OCI-LY7 (cell line): ENCODE data around the gene RNF17. TPM values are rescaled to one million over a fixed set of nuclear protein-coding genes. Genes with fewer than 3 reads are reported as not detected.

Experiments used
- BruUV-seq: library from RNA; stranded (reverse); fragments of 400-500 nt; replicated peaks from 2 replicates; lab custom pipeline; 2021; lab: Mats Ljungman, UMichigan
- CTCF ChIA-PET: fragments of 300-600 bp; sonication (Branson Sonifier 250); formaldehyde crosslinking; loops from one replicate; lab custom pipeline; 2022; ENCODE audit warnings: antibody characterized with exemption; ENCODE audit not compliant: unreplicated experiment; lab: Charles Lee
- POLR2A ChIA-PET: fragments of 300-600 bp; sonication (Branson Sonifier 250); formaldehyde crosslinking; loops from one replicate; lab custom pipeline; 2022; ENCODE audit warnings: antibody characterized with exemption; lab: Charles Lee
- DNase-seq: peaks from one replicate; pipeline ENCODE4 v3.0.0-alpha.2; 2015; ENCODE audit warnings: low spot score
- H2AFZ ChIP-seq: fragments of 200-600 bp; sonication (generic), shearing (Covaris generic); 2 replicates; pipeline ENCODE4 v1.6.1; 2014; ENCODE audit warnings: mild to moderate bottlenecking, antibody characterized with exemption, low read length, moderate library complexity
- H3K27ac ChIP-seq: fragments of 200-600 bp; sonication (generic); 2 replicates; pipeline ENCODE4 v1.5.1; 2014; ENCODE audit warnings: mixed run types, low read depth, mild to moderate bottlenecking, moderate library complexity, low read length, inconsistent platforms; ENCODE audit not compliant: poor library complexity, severe bottlenecking
- H3K36me3 ChIP-seq: fragments of 200-600 bp; sonication (generic); 2 replicates; pipeline ENCODE4 v1.6.1; 2014; ENCODE audit warnings: mild to moderate bottlenecking, antibody characterized with exemption, low read length, moderate library complexity, mixed read lengths; ENCODE audit not compliant: insufficient read depth
- H3K4me1 ChIP-seq: fragments of 200-600 bp; sonication (generic); 2 replicates; pipeline ENCODE4 v1.5.1; 2014; ENCODE audit warnings: mild to moderate bottlenecking, low read length; ENCODE audit not compliant: insufficient read depth, poor library complexity, severe bottlenecking
- H3K4me2 ChIP-seq: fragments of 200-600 bp; sonication (generic); 2 replicates; pipeline ENCODE4 v1.6.1; 2014; ENCODE audit warnings: mild to moderate bottlenecking, low read length
- H3K4me3 ChIP-seq: fragments of 200-600 bp; sonication (generic); 2 replicates; pipeline ENCODE4 v1.5.1; 2014; ENCODE audit warnings: mild to moderate bottlenecking, low read depth, low read length; ENCODE audit not compliant: poor library complexity, severe bottlenecking
- H3K79me2 ChIP-seq: fragments of 200-600 bp; sonication (generic); 2 replicates; pipeline ENCODE4 v1.6.1; 2016; ENCODE audit warnings: low read depth, mild to moderate bottlenecking, low read length, moderate library complexity, mixed read lengths; ENCODE audit not compliant: insufficient read depth
- H3K9me2 ChIP-seq: fragments of 200-600 bp; sonication (generic); 2 replicates; pipeline ENCODE4 v1.6.1; 2016; ENCODE audit warnings: mild to moderate bottlenecking, low read length, mixed read lengths; ENCODE audit not compliant: insufficient read depth
- H3K9me3 ChIP-seq: fragments of 200-600 bp; sonication (generic); 2 replicates; pipeline ENCODE4 v1.6.1; 2014; ENCODE audit warnings: mild to moderate bottlenecking, mixed run types, low read length, mixed read lengths
- H4K20me1 ChIP-seq: fragments of 200-600 bp; sonication (generic); 2 replicates; pipeline ENCODE4 v1.6.1; 2014; ENCODE audit warnings: mild to moderate bottlenecking, antibody characterized with exemption, low read length, moderate library complexity, mixed read lengths; ENCODE audit not compliant: insufficient read depth
- CTCF ChIP-seq: fragments of 200-600 bp; sonication (generic); conservative IDR thresholded peaks from 2 replicates; pipeline ENCODE4 v1.5.1; 2014; ENCODE audit warnings: mild to moderate bottlenecking, antibody characterized with exemption, low read length, moderate library complexity, mixed read lengths
- EZH2phosphoT487 ChIP-seq: fragments of 200-600 bp; sonication (generic); IDR thresholded peaks from 2 replicates; pipeline ENCODE4 v1.6.1; 2018; ENCODE audit warnings: low read depth, borderline replicate concordance, mild to moderate bottlenecking, mixed run types, antibody characterized with exemption, low read length, moderate library complexity, mixed read lengths
- intact Hi-C: fragments of 100-400 bp; cut with micrococcal nuclease; formaldehyde crosslinking; loops from one replicate; pipeline ENCODE4 v1.10.0; 2022; ENCODE audit not compliant: unreplicated experiment
- total RNA-seq, 2 experiments: library from RNA; depleted of rRNA in 1 of 2; stranded (reverse); fragments of >200 nt in 1 of 2; shearing (Covaris generic) in 1 of 2; gene quantifications; 2 replicates each; pipeline ENCODE4 v1.2.3, GENCODE V29; 2014 to 2022

RNF17 gene
- total RNA-seq, 2 experiments from 2014 or later: not detected

GRCh38 chr13:24929196-24929595, 165.2 kb downstream of the RNF17 start:
- H2AFZ ChIP-seq: no peak overlapping the region
- no peaks in the 10 kb centered on the region for H3K36me3 ChIP-seq
- no peaks in the 10 kb centered on the region for H3K79me2 ChIP-seq
- TF ChIP-seq CTCF (no peak), EZH2phosphoT487 (no peak)
- no peaks in the 10 kb centered on the region for H4K20me1 ChIP-seq
- no peak overlapping the region for H3K27ac ChIP-seq
- no TSS peak for BruUV-seq
- DNase-seq: no peak
- no peaks in the 10 kb centered on the region for H3K9me2 ChIP-seq
- H3K4me3 ChIP-seq: no peak overlapping the region
- no peak overlapping the region for H3K4me2 ChIP-seq
- no peaks in the 10 kb centered on the region for H3K9me3 ChIP-seq
- H3K4me1 ChIP-seq: peaks cover under 1% of the 10 kb centered on the region
- intact Hi-C loops: no loop called here
- ChIA-PET CTCF (no interaction called here), POLR2A (interaction anchor here (0.7 to 1.4 kb wide), 3 partner anchors 10 to 951 kb away, joined by 3 to 4 read pairs (median 3); no protein-coding TSS in a partner anchor)

Other genes starting within 250 kb of the RNF17 start
- gene ATP12A, start 83.8 kb upstream of the RNF17 start, total RNA-seq (2014; rRNA removed; shearing (Covaris generic)): not detected in 2 replicates
- not detected in 2 replicates for gene ATP12A, start 83.8 kb upstream of the RNF17 start, total RNA-seq (2022)